HCT116 (cell line): Measurements from ENCODE around the gene PPP2R3A. TPM values are rescaled to one million over a fixed set of nuclear protein-coding genes. Genes with fewer than 3 reads are reported as not detected.

Experiments
- ATAC-seq: fragments of 200-7000 bp; cut with Tn5 transposase; 2 replicates; pipeline ENCODE4 v1.9.1; 2020; ENCODE audit warnings: mild to moderate bottlenecking, moderate library complexity
- BruUV-seq: library from RNA; stranded (reverse); fragments of 400-500 nt; replicated peaks from 2 replicates; lab custom pipeline; 2021; lab: Mats Ljungman, UMichigan
- CTCF ChIA-PET: fragments of 300-600 bp; sonication (Branson Sonifier 250); formaldehyde crosslinking; loops from one replicate; lab custom pipeline; 2021; ENCODE audit warnings: antibody characterized with exemption; lab: Charles Lee
- POLR2A ChIA-PET: fragments of 300-600, 350-600 bp; sonication (Branson Sonifier 250); formaldehyde crosslinking; loops from one replicate; lab custom pipeline; 2021; ENCODE audit warnings: antibody characterized with exemption; lab: Charles Lee
- RAD21 ChIA-PET, 2 experiments: fragments of 300-600 bp; sonication (Branson Sonifier 250); formaldehyde crosslinking; loops; one replicate each; lab custom pipeline; 2023; ENCODE audit warnings: low total read pairs in 2 of 2; ENCODE audit not compliant: uncharacterized antibody in 2 of 2, unreplicated experiment in 2 of 2, low non-redundant PET in 1 of 2; lab: Charles Lee
- DNase-seq: peaks from one replicate; pipeline ENCODE4 v3.0.0-alpha.2; 2010; ENCODE audit warnings: low read depth, low spot score
- H2AFZ ChIP-seq: fragments of 200-600 bp; shearing (Covaris generic), sonication (generic); 2 replicates; pipeline ENCODE4 v1.6.1; 2017; ENCODE audit warnings: low read depth, mixed run types, mixed read lengths, antibody characterized with exemption, low read length; ENCODE audit not compliant: poor library complexity, severe bottlenecking
- H3K27ac ChIP-seq: 2 replicates; pipeline ENCODE4 v1.5.1; 2012; ENCODE audit warnings: low read depth, low read length
- H3K27me3 ChIP-seq: fragments of 200-600 bp; sonication (generic); 2 replicates; pipeline ENCODE4 v1.6.1; 2016; ENCODE audit warnings: mixed run types, low read length, mixed read lengths; ENCODE audit not compliant: insufficient read depth
- H3K36me3 ChIP-seq, 2 experiments: fragments of 200-500 bp in 1 of 2; fragments of 200-600 bp in 1 of 2; sonication (Bioruptor generic) in 1 of 2; sonication (generic) in 1 of 2; 2 replicates each; pipeline versions ENCODE4 v1.5.1 to v1.6.1; 2014 to 2016; ENCODE audit warnings: low read length in 2 of 2, inconsistent platforms in 1 of 2, mixed read lengths in 1 of 2, mixed run types in 1 of 2; ENCODE audit not compliant: insufficient read depth in 2 of 2, control insufficient read depth in 1 of 2
- H3K4me1 ChIP-seq, 2 experiments: fragments of 200-600 bp in 1 of 2; sonication (generic) in 1 of 2; 2 replicates each; pipeline versions ENCODE4 v1.5.1 to v1.6.1; 2012 to 2017; ENCODE audit warnings: low read length in 2 of 2, inconsistent platforms in 1 of 2, mild to moderate bottlenecking in 1 of 2, mixed read lengths in 1 of 2, mixed run types in 1 of 2, moderate library complexity in 1 of 2; ENCODE audit not compliant: insufficient read depth in 2 of 2, control insufficient read depth in 1 of 2
- H3K4me2 ChIP-seq: fragments of 200-600 bp; sonication (generic); 2 replicates; pipeline ENCODE4 v1.6.1; 2017; ENCODE audit warnings: mixed run types, low read length, mixed read lengths
- H3K4me3 ChIP-seq, 2 experiments: fragments of 200-600 bp in 1 of 2; sonication (generic) in 1 of 2; replicated peaks in 1 of 2; 2 replicates each; pipeline ENCODE4 v1.5.1; 2011 to 2016; ENCODE audit warnings: low read length in 2 of 2, control low read depth in 1 of 2, low read depth in 1 of 2, mild to moderate bottlenecking in 1 of 2, mixed read lengths in 1 of 2, mixed run types in 1 of 2
- H3K79me2 ChIP-seq: fragments of 200-600 bp; sonication (generic); 2 replicates; pipeline ENCODE4 v1.6.1; 2017; ENCODE audit warnings: mild to moderate bottlenecking, mixed run types, low read length, moderate library complexity, mixed read lengths; ENCODE audit not compliant: insufficient read depth
- H3K9ac ChIP-seq: fragments of 200-600 bp; sonication (generic); 2 replicates; pipeline ENCODE4 v1.6.1; 2016; ENCODE audit warnings: low read length, mixed read lengths
- H3K9me2 ChIP-seq: fragments of 200-600 bp; sonication (generic), shearing (Covaris generic); 2 replicates; pipeline ENCODE4 v1.6.1; 2017; ENCODE audit warnings: mixed run types, mild to moderate bottlenecking, moderate library complexity; ENCODE audit not compliant: insufficient read depth
- H3K9me3 ChIP-seq, 2 experiments: fragments of 200-500 bp in 1 of 2; fragments of 200-600 bp in 1 of 2; sonication (Bioruptor generic) in 1 of 2; sonication (generic) in 1 of 2; 2 replicates each; pipeline ENCODE4 v1.6.1; 2014 to 2017; ENCODE audit warnings: low read length in 2 of 2, mixed read lengths in 2 of 2, inconsistent platforms in 1 of 2, low read depth in 1 of 2, mild to moderate bottlenecking in 1 of 2, mixed run types in 1 of 2, moderate library complexity in 1 of 2; ENCODE audit not compliant: control insufficient read depth in 1 of 2, insufficient read depth in 1 of 2
- H4K20me1 ChIP-seq: fragments of 200-600 bp; sonication (generic), shearing (Covaris generic); 2 replicates; pipeline ENCODE4 v1.6.1; 2017; ENCODE audit warnings: mixed run types, mild to moderate bottlenecking, moderate library complexity; ENCODE audit not compliant: insufficient read depth
- ATF3 ChIP-seq: IDR thresholded peaks from 2 replicates; pipeline ENCODE4 v1.6.1; 2012
- CBX3 ChIP-seq: IDR thresholded peaks from 2 replicates; pipeline ENCODE4 v1.6.1; 2012; ENCODE audit warnings: low read depth
- EGR1 ChIP-seq: IDR thresholded peaks from 2 replicates; pipeline ENCODE4 v1.6.1; 2012; ENCODE audit warnings: low read depth
- ELF1 ChIP-seq: IDR thresholded peaks from 2 replicates; pipeline ENCODE4 v1.6.1; 2012; ENCODE audit warnings: low read depth, borderline replicate concordance
- POLR2AphosphoS5 ChIP-seq: IDR thresholded peaks from 2 replicates; pipeline ENCODE4 v1.6.1; 2011; ENCODE audit warnings: mild to moderate bottlenecking, low read depth, low read length, moderate library complexity
- RAD21 ChIP-seq: IDR thresholded peaks from 2 replicates; pipeline ENCODE4 v1.6.1; 2012; ENCODE audit warnings: low read depth, mild to moderate bottlenecking
- SP1 ChIP-seq: IDR thresholded peaks from 2 replicates; pipeline ENCODE4 v1.6.1; 2012; ENCODE audit warnings: low read depth
- TCF7L2 ChIP-seq: IDR thresholded peaks from 2 replicates; pipeline ENCODE4 v1.7.0; 2011; ENCODE audit warnings: borderline replicate concordance, inconsistent platforms; ENCODE audit not compliant: insufficient read depth, insufficient read length; ENCODE audit errors: extremely low read depth
- YY1 ChIP-seq: IDR thresholded peaks from 2 replicates; pipeline ENCODE4 v1.6.1; 2011; ENCODE audit warnings: low read length, low read depth, moderate library complexity, mild to moderate bottlenecking; ENCODE audit not compliant: insufficient replicate concordance; ENCODE audit errors: extremely low read depth
- ZFX ChIP-seq: fragments of 450-650 bp; IDR thresholded peaks from 2 replicates; pipeline ENCODE4 v1.6.1; 2017
- ZNF274 ChIP-seq: fragments of 200-500 bp; sonication (Bioruptor generic); IDR thresholded peaks from 2 replicates; pipeline ENCODE4 v1.6.1; 2014; ENCODE audit warnings: mild to moderate bottlenecking, low read depth, low read length, inconsistent platforms
- intact Hi-C: fragments of 100-400 bp; cut with micrococcal nuclease; formaldehyde crosslinking; loops from 2 replicates; pipeline ENCODE4 v1.10.0; 2022
- total RNA-seq: library from RNA; stranded (reverse); gene quantifications from one replicate; pipeline ENCODE4 v1.2.1, GENCODE V29; 2021; ENCODE audit not compliant: unreplicated experiment
- TF ChIP-seq, protein P1 (sequence below): IDR thresholded peaks from 2 replicates; pipeline ENCODE4 v1.6.1; 2012; ENCODE audit warnings: low read depth
- TF ChIP-seq, protein P2 (sequence below): IDR thresholded peaks from 2 replicates; pipeline ENCODE4 v1.6.1; 2012

The PPP2R3A gene
- total RNA-seq, 1 experiment from 2014 or later = 6.1 TPM

DNA sequence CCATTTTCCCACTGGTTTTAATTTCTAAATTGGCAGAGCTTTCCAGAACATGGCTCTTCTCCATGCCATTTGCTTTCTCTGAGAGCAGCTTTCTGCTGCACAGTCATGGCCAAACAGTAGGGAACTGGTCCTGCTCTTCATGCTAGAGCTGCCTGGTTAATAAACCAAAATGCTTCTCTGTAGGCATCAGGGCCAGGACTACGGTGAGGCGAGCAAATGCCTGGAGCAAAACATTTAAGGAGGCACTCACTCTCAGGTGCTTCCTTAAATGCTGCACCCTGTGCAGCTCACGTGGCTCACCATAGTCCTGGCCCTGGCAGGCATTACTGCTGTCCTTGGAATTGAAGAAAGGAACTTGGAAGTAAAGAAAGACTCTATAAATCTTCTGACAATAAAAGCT is 48.5 kb upstream of the PPP2R3A start:
- no peak for ATAC-seq
- CTCF ChIA-PET = no interaction called here

GRCh38 chr3:135917927-135918597 is 47.5 kb upstream of the PPP2R3A start:
- POLR2A ChIA-PET = no interaction called here
- no peak overlapping the region for H3K4me2 ChIP-seq

More for the DNA sequence above, 48.5 kb upstream of the PPP2R3A start:
- H2AFZ ChIP-seq = no peak overlapping the region
- H3K9me3 ChIP-seq = no peaks in the 10 kb centered on the region
- RAD21 ChIA-PET = no interaction called here
- TF ChIP-seq SP1 = no peak
- no peak overlapping the region for H3K4me2 ChIP-seq
- intact Hi-C loops = no loop called here
- H3K4me1 ChIP-seq = no peaks in the 10 kb centered on the region
- H4K20me1 ChIP-seq = no peaks in the 10 kb centered on the region
- H3K27me3 ChIP-seq = no peaks in the 10 kb centered on the region
- H3K79me2 ChIP-seq = no peaks in the 10 kb centered on the region
- H3K9ac ChIP-seq = no peak overlapping the region
- DNase-seq = no peak
- H3K9me2 ChIP-seq = no peaks in the 10 kb centered on the region
- no TSS peak for BruUV-seq
- H3K36me3 ChIP-seq = no peaks in the 10 kb centered on the region
- H3K4me3 ChIP-seq = no peak overlapping the region
- POLR2A ChIA-PET = no interaction called here
- H3K27ac ChIP-seq = no peak overlapping the region

More at GRCh38 chr3:135917927-135918597, 47.5 kb upstream of the PPP2R3A start:
- no peaks in the 10 kb centered on the region for H3K36me3 ChIP-seq
- H2AFZ ChIP-seq = no peak overlapping the region
- ATAC-seq (no peak), DNase-seq (no peak)
- H4K20me1 ChIP-seq = no peaks in the 10 kb centered on the region
- peaks cover 0 to 2% of the 10 kb centered on the region in 2 experiments; a peak in 1 of 4 replicates for H3K4me1 ChIP-seq
- ChIA-PET CTCF (interaction anchor here (2.8 kb wide), 1 partner anchor 124 kb away, joined by 12 read pairs; no protein-coding TSS in a partner anchor), RAD21 (no interaction called here)
- no peak overlapping the region for H3K9ac ChIP-seq
- BruUV-seq = no TSS peak
- H3K27me3 ChIP-seq = no peaks in the 10 kb centered on the region
- no peak overlapping the region for H3K27ac ChIP-seq
- H3K9me3 ChIP-seq = no peaks in the 10 kb centered on the region
- no peaks in the 10 kb centered on the region for H3K79me2 ChIP-seq
- no peak overlapping the region for H3K4me3 ChIP-seq
- TF ChIP-seq YY1 = no peak
- TF ChIP-seq ATF3 = no peak
- TF ChIP-seq POLR2AphosphoS5 = no peak
- TF ChIP-seq ELF1 = no peak
- no peak for TF ChIP-seq ZNF274
- no peak for TF ChIP-seq TCF7L2
- TF ChIP-seq CBX3 = no peak
- TF ChIP-seq, protein P1, sequence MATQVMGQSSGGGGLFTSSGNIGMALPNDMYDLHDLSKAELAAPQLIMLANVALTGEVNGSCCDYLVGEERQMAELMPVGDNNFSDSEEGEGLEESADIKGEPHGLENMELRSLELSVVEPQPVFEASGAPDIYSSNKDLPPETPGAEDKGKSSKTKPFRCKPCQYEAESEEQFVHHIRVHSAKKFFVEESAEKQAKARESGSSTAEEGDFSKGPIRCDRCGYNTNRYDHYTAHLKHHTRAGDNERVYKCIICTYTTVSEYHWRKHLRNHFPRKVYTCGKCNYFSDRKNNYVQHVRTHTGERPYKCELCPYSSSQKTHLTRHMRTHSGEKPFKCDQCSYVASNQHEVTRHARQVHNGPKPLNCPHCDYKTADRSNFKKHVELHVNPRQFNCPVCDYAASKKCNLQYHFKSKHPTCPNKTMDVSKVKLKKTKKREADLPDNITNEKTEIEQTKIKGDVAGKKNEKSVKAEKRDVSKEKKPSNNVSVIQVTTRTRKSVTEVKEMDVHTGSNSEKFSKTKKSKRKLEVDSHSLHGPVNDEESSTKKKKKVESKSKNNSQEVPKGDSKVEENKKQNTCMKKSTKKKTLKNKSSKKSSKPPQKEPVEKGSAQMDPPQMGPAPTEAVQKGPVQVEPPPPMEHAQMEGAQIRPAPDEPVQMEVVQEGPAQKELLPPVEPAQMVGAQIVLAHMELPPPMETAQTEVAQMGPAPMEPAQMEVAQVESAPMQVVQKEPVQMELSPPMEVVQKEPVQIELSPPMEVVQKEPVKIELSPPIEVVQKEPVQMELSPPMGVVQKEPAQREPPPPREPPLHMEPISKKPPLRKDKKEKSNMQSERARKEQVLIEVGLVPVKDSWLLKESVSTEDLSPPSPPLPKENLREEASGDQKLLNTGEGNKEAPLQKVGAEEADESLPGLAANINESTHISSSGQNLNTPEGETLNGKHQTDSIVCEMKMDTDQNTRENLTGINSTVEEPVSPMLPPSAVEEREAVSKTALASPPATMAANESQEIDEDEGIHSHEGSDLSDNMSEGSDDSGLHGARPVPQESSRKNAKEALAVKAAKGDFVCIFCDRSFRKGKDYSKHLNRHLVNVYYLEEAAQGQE = no peak
- TF ChIP-seq EGR1 = no peak
- no peak for TF ChIP-seq ZFX
- TF ChIP-seq RAD21 = no peak
- TF ChIP-seq, protein P2, sequence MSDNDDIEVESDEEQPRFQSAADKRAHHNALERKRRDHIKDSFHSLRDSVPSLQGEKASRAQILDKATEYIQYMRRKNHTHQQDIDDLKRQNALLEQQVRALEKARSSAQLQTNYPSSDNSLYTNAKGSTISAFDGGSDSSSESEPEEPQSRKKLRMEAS = no peak
- intact Hi-C loops = loop anchor here (1.0 kb wide), 1 partner anchor 124 kb away; no protein-coding TSS in a partner anchor
- H3K9me2 ChIP-seq = no peaks in the 10 kb centered on the region
